Keratinocyte (primary cell): ENCODE results near the gene SMG1.
"Not testable (repeated sequence)": the region's sequence is repeated elsewhere in the genome, so short reads cannot be mapped to it uniquely, and the experiment has no call there.

Experiments
- CTCF ChIP-seq, 3 experiments: IDR thresholded peaks in 1 of 3; conservative IDR thresholded peaks in 1 of 3; optimal IDR thresholded peaks in 1 of 3; 2 replicates in 2 of 3; 3 replicates in 1 of 3; pipeline versions ENCODE3 to v1.5.1; 2011; ENCODE audit warnings: low read length in 3 of 3, mild to moderate bottlenecking in 3 of 3, moderate library complexity in 2 of 3, control low read depth in 1 of 3, inconsistent platforms in 1 of 3; ENCODE audit not compliant: insufficient read depth in 2 of 3; ENCODE audit errors: extremely low read depth in 1 of 3
- EZH2 ChIP-seq: IDR thresholded peaks from one replicate; pipeline ENCODE4 v1.6.1; 2012; ENCODE audit warnings: inconsistent platforms, mild to moderate bottlenecking, low read length, moderate library complexity

GRCh38 chr16:18781232-18781631 lies 145.0 kb downstream of the SMG1 start:
- not testable (repeated sequence) for TF ChIP-seq CTCF (optimal IDR thresholded peaks at IDR 0.05 in 1 of 3, IDR thresholded peaks at IDR 0.05 in 1 of 3, conservative IDR thresholded peaks at IDR 0.05 in 1 of 3; ENCODE audit: extremely low read depth in 1 of 3, insufficient read depth in 2 of 3, low read length in 3 of 3); EZH2
